GM19324 (cell line): ENCODE data around the gene TP53TG3F.
"Not testable (repeated sequence)": the region's sequence is repeated elsewhere in the genome, so short reads cannot be mapped to it uniquely, and the experiment has no call there.

ENCODE experiments used
- ATAC-seq: cut with Tn5 transposase; IDR thresholded peaks from one replicate; pipeline ENCODE4 v1.9.1; 2021; ENCODE audit warnings: mild to moderate bottlenecking, moderate library complexity; ENCODE audit not compliant: unreplicated experiment, low FRiP score

The TP53TG3F gene

GRCh38 chr16:33459312-33459711, at the start of gene TP53TG3F:
TSS of gene TP53TG3F (plus strand) at chr16:33459612. CDS start at chr16:33459680, 68 bp downstream.
- not testable (repeated sequence) for ATAC-seq

GRCh38 chr16:33491611-33492010, 32.2 kb downstream of the TP53TG3F start:
- not testable (repeated sequence) for ATAC-seq

- ATAC-seq = not testable (repeated sequence)
Measured at GRCh38 chr16:33507231-33507630, 47.8 kb downstream of the TP53TG3F start.

- not testable (repeated sequence) for ATAC-seq
Measured at GRCh38 chr16:33509070-33509469, 49.7 kb downstream of the TP53TG3F start.

- not testable (repeated sequence) for ATAC-seq
Measured at GRCh38 chr16:33509906-33510305, 50.5 kb downstream of the TP53TG3F start.
